Measurements from ENCODE around the gene PIGV. TPM values are rescaled to one million over a fixed set of nuclear protein-coding genes. Genes with fewer than 3 reads are reported as not detected.

The PIGV gene
- total RNA-seq, 2 experiments from 2014 or later = 3.8 to 4.7 TPM

- ChIA-PET POLR2A (interaction anchor here (2.0 to 11.0 kb wide), 5 partner anchors 16 to 155 kb away, joined by 5 to 202 read pairs (median 19); partner anchors contain the start of genes ARID1A, GPATCH3 and PIGV), CTCF (interaction anchor here (0.9 to 2.1 kb wide), 5 partner anchors 14 to 143 kb away, joined by 3 to 8 read pairs (median 5); no protein-coding TSS in a partner anchor)
- TF ChIP-seq CTCF (IDR thresholded peaks at IDR 0.05) = no peak
- Histone ChIP-seq H3K4me1 (ENCODE audit: insufficient read depth, low read length) (peaks cover 87% of the 10 kb centered on the region), H3K27ac (ENCODE audit: low read depth in 1 of 2, low read length in 2 of 2) (peak overlapping the region; percentile 72 to 80), H3K9me3 (ENCODE audit: control insufficient read depth in 1 of 2, insufficient read depth in 1 of 2, low read length in 2 of 2) (no peaks in the 10 kb centered on the region), H3K4me3 (ENCODE audit: low read length) (no peak overlapping the region), H3K27me3 (ENCODE audit: control insufficient read depth in 1 of 2, insufficient read depth in 2 of 2, low read length in 2 of 2) (no peaks in the 10 kb centered on the region), H3K36me3 (ENCODE audit: insufficient read depth, low read length) (peaks cover 65% of the 10 kb centered on the region)
- Mint-ChIP-seq H3K36me3 (ENCODE audit: low read depth) (peaks cover 79% of the 10 kb centered on the region), H3K27me3 (no peaks in the 10 kb centered on the region), H3K4me3 (no peak overlapping the region), H3K27ac (peak overlapping the region; percentile 87), H3K9me3 (no peaks in the 10 kb centered on the region), H3K4me1 (ENCODE audit: low read depth) (peaks cover 89% of the 10 kb centered on the region)
- no peak for ATAC-seq (ENCODE audit: poor library complexity)
- intact Hi-C loops (cut with DNase I, micrococcal nuclease) = loop anchor here (2.0 kb wide), 4 partner anchors 42 to 52 kb away; partner anchors contain the start of genes ARID1A (in 1 of the 2) and PIGV (in 1 of the 2)
- no peak for DNase-seq
These were observed 42.6 kb upstream of the PIGV start for GRCh38 chr1:26745191-26745590.

DNA sequence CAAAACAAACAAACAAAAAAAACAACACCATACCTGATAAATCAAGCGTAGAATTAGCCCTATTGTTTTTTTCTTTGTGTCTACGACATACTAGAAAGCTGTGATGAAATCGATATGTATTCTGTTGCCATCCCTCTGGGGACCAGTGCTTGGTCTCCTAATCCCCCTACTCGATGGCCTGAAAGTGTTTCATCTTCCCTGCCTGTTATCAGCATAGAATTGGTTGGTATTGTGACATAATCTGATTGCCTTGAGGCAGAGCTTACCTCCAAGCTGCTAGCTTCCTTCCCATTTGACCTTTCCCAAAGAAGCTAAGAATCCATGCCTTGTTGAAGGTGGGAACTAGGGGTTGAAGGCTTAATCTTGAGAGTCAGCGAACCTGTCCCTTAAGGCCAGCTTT lies 40.7 kb upstream of the PIGV start:
- H3K27ac ChIP-seq (ENCODE audit: low read depth in 1 of 2, low read length in 2 of 2) = no peak overlapping the region
- ChIA-PET POLR2A (interaction anchor here (0.6 to 11.0 kb wide), 7 partner anchors 8 to 742 kb away, joined by 3 to 202 read pairs (median 5); partner anchors contain the start of genes ARID1A and PIGV), CTCF (interaction anchor here (1.1 to 1.5 kb wide), 2 partner anchors 19 to 69 kb away, joined by 3 to 4 read pairs; no protein-coding TSS in a partner anchor)
- no peak for DNase-seq
- no peak for ATAC-seq (ENCODE audit: poor library complexity)
- peaks cover 80% of the 10 kb centered on the region for H3K36me3 Mint-ChIP-seq (ENCODE audit: low read depth)
- H3K36me3 ChIP-seq (ENCODE audit: insufficient read depth, low read length) = peaks cover 63% of the 10 kb centered on the region
- peaks cover 85% of the 10 kb centered on the region for H3K4me1 ChIP-seq (ENCODE audit: insufficient read depth, low read length)
- TF ChIP-seq CTCF (IDR thresholded peaks at IDR 0.05) = no peak
- peak overlapping the region; percentile 76 for H3K27ac Mint-ChIP-seq
- intact Hi-C loops (cut with DNase I, micrococcal nuclease) = no loop called here
- H3K9me3 ChIP-seq (ENCODE audit: control insufficient read depth in 1 of 2, insufficient read depth in 1 of 2, low read length in 2 of 2) = no peaks in the 10 kb centered on the region
- no peaks in the 10 kb centered on the region for H3K27me3 ChIP-seq (ENCODE audit: control insufficient read depth in 1 of 2, insufficient read depth in 2 of 2, low read length in 2 of 2)
- no peak overlapping the region for H3K4me3 Mint-ChIP-seq
- H3K27me3 Mint-ChIP-seq = no peaks in the 10 kb centered on the region
- peaks cover 90% of the 10 kb centered on the region for H3K4me1 Mint-ChIP-seq (ENCODE audit: low read depth)
- H3K9me3 Mint-ChIP-seq = no peaks in the 10 kb centered on the region
- H3K4me3 ChIP-seq (ENCODE audit: low read length) = no peak overlapping the region

GRCh38 chr1:26748351-26748750 lies 39.4 kb upstream of the PIGV start:
- no peak for ATAC-seq (ENCODE audit: poor library complexity)
- Mint-ChIP-seq H3K4me3 (no peak overlapping the region), H3K4me1 (ENCODE audit: low read depth) (peaks cover 91% of the 10 kb centered on the region), H3K36me3 (ENCODE audit: low read depth) (peaks cover 84% of the 10 kb centered on the region), H3K27me3 (no peaks in the 10 kb centered on the region), H3K27ac (peak overlapping the region; percentile 76), H3K9me3 (no peaks in the 10 kb centered on the region)
- H3K9me3 ChIP-seq (ENCODE audit: control insufficient read depth in 1 of 2, insufficient read depth in 1 of 2, low read length in 2 of 2) = no peaks in the 10 kb centered on the region
- POLR2A ChIA-PET = interaction anchor here (1.5 to 11.0 kb wide), 4 partner anchors 9 to 51 kb away, joined by 3 to 202 read pairs (median 6); partner anchors contain the start of gene ARID1A
- TF ChIP-seq CTCF (IDR thresholded peaks at IDR 0.05) = no peak
- CTCF ChIA-PET = interaction anchor here (0.8 to 1.1 kb wide), 2 partner anchors 45 to 70 kb away, joined by 3 to 4 read pairs; no protein-coding TSS in a partner anchor
- intact Hi-C loops (cut with DNase I, micrococcal nuclease) = no loop called here
- H3K27ac ChIP-seq (ENCODE audit: low read depth in 1 of 2, low read length in 2 of 2) = no peak overlapping the region
- no peak overlapping the region for H3K4me3 ChIP-seq (ENCODE audit: low read length)
- H3K36me3 ChIP-seq (ENCODE audit: insufficient read depth, low read length) = peaks cover 70% of the 10 kb centered on the region
- peaks cover 72% of the 10 kb centered on the region for H3K4me1 ChIP-seq (ENCODE audit: insufficient read depth, low read length)
- DNase-seq = no peak
- no peaks in the 10 kb centered on the region for H3K27me3 ChIP-seq (ENCODE audit: control insufficient read depth in 1 of 2, insufficient read depth in 2 of 2, low read length in 2 of 2)
